HEK293T (cell line): ENCODE results near the gene DGKA.

Experiments used
- BHLHE40 ChIP-seq: fragments of 450-650 bp; IDR thresholded peaks from 2 replicates; pipeline ENCODE4 v1.6.1; 2016; ENCODE audit warnings: mild to moderate bottlenecking, moderate library complexity, borderline replicate concordance
- CTBP1 ChIP-seq: fragments of 450-650 bp; IDR thresholded peaks from 2 replicates; pipeline ENCODE4 v1.6.1; 2016; ENCODE audit warnings: borderline replicate concordance
- ELF4 ChIP-seq: fragments of 450-650 bp; IDR thresholded peaks from 2 replicates; pipeline ENCODE4 v1.6.1; 2017; ENCODE audit warnings: antibody characterized with exemption
- FOXA1 ChIP-seq: fragments of 450-650 bp; IDR thresholded peaks from 2 replicates; pipeline ENCODE4 v1.6.1; 2016; ENCODE audit warnings: mild to moderate bottlenecking
- FOXM1 ChIP-seq: fragments of 450-650 bp; IDR thresholded peaks from 2 replicates; pipeline ENCODE4 v1.6.1; 2017; ENCODE audit warnings: mild to moderate bottlenecking, borderline replicate concordance
- L3MBTL2 ChIP-seq: fragments of 450-650 bp; conservative IDR thresholded peaks from 2 replicates; pipeline ENCODE4 v1.6.1; 2016; ENCODE audit warnings: mild to moderate bottlenecking
- LEF1 ChIP-seq: fragments of 450-650 bp; IDR thresholded peaks from 2 replicates; pipeline ENCODE4 v1.6.1; 2017; ENCODE audit warnings: mild to moderate bottlenecking, borderline replicate concordance
- NFRKB ChIP-seq: fragments of 450-650 bp; IDR thresholded peaks from 2 replicates; pipeline ENCODE4 v1.6.1; 2016; ENCODE audit warnings: mild to moderate bottlenecking, moderate library complexity
- PKNOX1 ChIP-seq: fragments of 450-650 bp; IDR thresholded peaks from 2 replicates; pipeline ENCODE4 v1.6.1; 2016
- SP1 ChIP-seq: fragments of 450-650 bp; IDR thresholded peaks from 2 replicates; pipeline ENCODE4 v1.6.1; 2017
- TARDBP ChIP-seq: fragments of 450-650 bp; IDR thresholded peaks from 2 replicates; pipeline ENCODE4 v1.6.1; 2016
- ZNF384 ChIP-seq: fragments of 450-650 bp; IDR thresholded peaks from 2 replicates; pipeline ENCODE4 v1.6.1; 2016

GRCh38 chr12:55906056-55906455, 24.9 kb upstream of the DGKA start:
- TF ChIP-seq LEF1 (no peak), BHLHE40 (no peak), FOXA1 (no peak), SP1 (no peak), TARDBP (no peak), CTBP1 (no peak), FOXM1 (no peak), ELF4 (no peak), NFRKB (no peak), ZNF384 (no peak), L3MBTL2 (no peak), PKNOX1 (no peak)
